GM13976 (cell line): Measurements from ENCODE around the gene PROX2.

ENCODE experiments used
- DNase-seq: peaks from one replicate; pipeline ENCODE4 v3.0.0; 2012; ENCODE audit warnings: low spot score
- CTCF ChIP-seq: IDR thresholded peaks from 2 replicates; pipeline ENCODE4 v1.5.1; 2012; ENCODE audit warnings: borderline replicate concordance, mild to moderate bottlenecking; ENCODE audit not compliant: insufficient read depth; ENCODE audit errors: extremely low read depth, missing control alignments, control extremely low read depth
- in situ Hi-C: fragments of 300-500 bp; cut with MboI; formaldehyde crosslinking; loops from one replicate; pipeline ENCODE4 v1.12.0; 2022; ENCODE audit warnings: low sequenced_read_pairs, mixed read lengths, inconsistent platforms; ENCODE audit not compliant: unreplicated experiment

Gene PROX2

GRCh38 chr14:74875204-74875603 lies 741 bp downstream of the PROX2 start:
- TF ChIP-seq CTCF = no peak
- in situ Hi-C loops = no loop called here
- DNase-seq = no peak

GRCh38 chr14:74871819-74872218 lies 4.1 kb downstream of the PROX2 start:
- in situ Hi-C loops = no loop called here
- DNase-seq = no peak

GRCh38 chr14:74868739-74869138 lies 7.2 kb downstream of the PROX2 start:
- DNase-seq = no peak
- in situ Hi-C loops = no loop called here
- no peak for TF ChIP-seq CTCF

More at GRCh38 chr14:74871819-74872218, 4.1 kb downstream of the PROX2 start:
- no peak for TF ChIP-seq CTCF

GRCh38 chr14:74867673-74868072 lies 8.3 kb downstream of the PROX2 start:
- DNase-seq = no peak
- no peak for TF ChIP-seq CTCF
- in situ Hi-C loops = no loop called here

GRCh38 chr14:74866708-74867389 lies 9.1 kb downstream of the PROX2 start:
- in situ Hi-C loops = no loop called here
- no peak for DNase-seq
- no peak for TF ChIP-seq CTCF

GRCh38 chr14:74865156-74865555 lies 10.8 kb downstream of the PROX2 start:
- in situ Hi-C loops = no loop called here
- no peak for TF ChIP-seq CTCF
- DNase-seq = no peak
